ENCODE results near the gene SV2C. TPM values are rescaled to one million over a fixed set of nuclear protein-coding genes. Genes with fewer than 3 reads are reported as not detected.

SV2C gene
- total RNA-seq, 2 donors from 2014 or later = 0.04 to 0.15 TPM

DNA sequence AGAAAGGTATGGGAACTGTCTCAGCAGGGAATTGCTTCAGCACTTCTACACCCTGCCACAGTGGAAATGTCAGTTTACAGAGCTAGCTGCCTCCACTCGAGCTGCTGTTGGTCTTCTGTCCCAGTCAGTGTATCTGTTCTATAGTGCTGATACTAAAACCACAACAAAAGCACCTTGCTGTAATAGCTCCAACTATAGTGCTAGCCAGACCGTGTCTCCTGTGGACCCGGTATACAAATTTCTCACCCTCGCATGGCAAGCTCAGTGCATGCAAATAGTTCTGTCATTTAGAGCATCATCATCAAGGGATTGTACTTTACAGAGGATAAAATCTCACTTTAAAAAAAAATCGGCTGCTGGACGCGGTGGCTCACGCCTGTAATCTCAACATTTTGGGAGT lies 268.4 kb downstream of the SV2C start:
- H3K4me3 ChIP-seq = no peak overlapping the region
- H3K36me3 ChIP-seq = no peaks in the 10 kb centered on the region
- no peak overlapping the region for H3K27ac ChIP-seq
- no peak for DNase-seq (ENCODE audit: low spot score)
- no peaks in the 10 kb centered on the region for H3K27me3 ChIP-seq
- TF ChIP-seq, protein P1, sequence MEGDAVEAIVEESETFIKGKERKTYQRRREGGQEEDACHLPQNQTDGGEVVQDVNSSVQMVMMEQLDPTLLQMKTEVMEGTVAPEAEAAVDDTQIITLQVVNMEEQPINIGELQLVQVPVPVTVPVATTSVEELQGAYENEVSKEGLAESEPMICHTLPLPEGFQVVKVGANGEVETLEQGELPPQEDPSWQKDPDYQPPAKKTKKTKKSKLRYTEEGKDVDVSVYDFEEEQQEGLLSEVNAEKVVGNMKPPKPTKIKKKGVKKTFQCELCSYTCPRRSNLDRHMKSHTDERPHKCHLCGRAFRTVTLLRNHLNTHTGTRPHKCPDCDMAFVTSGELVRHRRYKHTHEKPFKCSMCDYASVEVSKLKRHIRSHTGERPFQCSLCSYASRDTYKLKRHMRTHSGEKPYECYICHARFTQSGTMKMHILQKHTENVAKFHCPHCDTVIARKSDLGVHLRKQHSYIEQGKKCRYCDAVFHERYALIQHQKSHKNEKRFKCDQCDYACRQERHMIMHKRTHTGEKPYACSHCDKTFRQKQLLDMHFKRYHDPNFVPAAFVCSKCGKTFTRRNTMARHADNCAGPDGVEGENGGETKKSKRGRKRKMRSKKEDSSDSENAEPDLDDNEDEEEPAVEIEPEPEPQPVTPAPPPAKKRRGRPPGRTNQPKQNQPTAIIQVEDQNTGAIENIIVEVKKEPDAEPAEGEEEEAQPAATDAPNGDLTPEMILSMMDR (IDR thresholded peaks at IDR 0.05) = no peak
- H3K4me1 ChIP-seq = no peaks in the 10 kb centered on the region
- H3K9me3 ChIP-seq = no peaks in the 10 kb centered on the region

DNA sequence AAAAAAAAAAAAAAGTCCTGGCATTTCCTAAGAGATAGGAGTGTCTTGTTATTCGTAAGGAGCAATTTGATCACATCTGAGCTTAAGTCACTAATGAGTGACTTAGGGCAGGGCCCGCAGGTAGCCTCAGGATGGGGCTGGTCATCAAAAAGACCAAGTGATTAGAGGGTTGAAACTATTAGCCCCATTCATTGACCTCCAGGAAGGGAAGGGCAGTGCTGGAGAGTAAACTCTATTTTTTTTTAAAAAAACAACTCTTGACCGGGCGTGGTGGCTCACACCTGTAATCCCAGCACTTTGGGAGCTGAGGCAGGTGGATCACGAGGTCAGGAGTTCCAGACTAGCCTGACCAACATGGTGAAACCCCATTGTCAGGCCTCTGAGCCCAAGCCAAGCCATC lies 273.7 kb downstream of the SV2C start:
- Histone ChIP-seq H3K36me3 (no peaks in the 10 kb centered on the region), H3K27ac (no peak overlapping the region), H3K4me3 (no peak overlapping the region), H3K9me3 (no peaks in the 10 kb centered on the region), H3K4me1 (no peaks in the 10 kb centered on the region), H3K27me3 (no peaks in the 10 kb centered on the region)
- DNase-seq (ENCODE audit: low spot score) = no peak
- TF ChIP-seq, protein P1 (IDR thresholded peaks at IDR 0.05) = no peak

DNA sequence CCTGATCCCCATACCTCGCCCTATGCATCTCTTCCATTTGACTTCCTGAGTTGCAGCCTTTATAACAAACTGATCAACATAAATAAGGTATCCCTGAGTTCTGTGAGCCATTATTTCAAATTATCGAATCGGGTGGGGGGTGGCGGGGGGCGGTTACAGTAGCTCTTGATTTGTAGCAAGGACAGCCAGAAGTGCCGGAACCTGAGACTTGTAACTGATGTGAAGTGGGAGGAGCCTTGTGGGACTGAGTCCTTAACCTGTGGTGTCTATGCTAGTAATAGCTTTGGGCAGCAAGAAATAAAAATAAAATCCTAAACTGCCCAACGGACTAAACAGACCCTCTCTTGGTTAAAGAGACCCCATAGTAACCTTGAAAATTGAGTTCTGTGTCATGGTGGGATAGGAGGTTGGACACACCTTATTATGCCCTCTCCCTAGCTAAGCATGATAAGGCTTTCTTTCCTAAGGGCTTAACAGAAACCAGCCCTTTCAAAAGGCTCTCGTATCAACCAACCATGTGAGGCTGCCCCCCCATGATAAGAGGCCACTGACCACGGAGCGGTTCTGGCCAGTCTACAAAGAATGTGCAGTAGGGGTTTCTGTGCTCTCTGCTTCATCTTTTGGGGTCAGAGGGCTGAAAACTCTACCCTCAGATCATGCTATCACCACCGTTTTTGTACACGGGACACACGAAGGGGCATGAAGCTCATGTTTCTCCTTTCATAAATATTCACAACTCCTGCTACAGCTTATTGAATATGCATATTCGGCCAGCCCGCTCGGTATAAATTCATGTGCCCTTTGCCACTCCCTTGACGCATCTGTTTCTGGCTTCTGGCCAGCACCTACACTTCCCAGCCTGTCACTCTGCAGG lies 280.4 kb downstream of the SV2C start:
- Histone ChIP-seq H3K4me3 (no peak overlapping the region), H3K4me1 (no peaks in the 10 kb centered on the region), H3K9me3 (no peaks in the 10 kb centered on the region), H3K27me3 (no peaks in the 10 kb centered on the region), H3K27ac (no peak overlapping the region), H3K36me3 (no peaks in the 10 kb centered on the region)
- no peak for DNase-seq (ENCODE audit: low spot score)
- TF ChIP-seq, protein P1 (IDR thresholded peaks at IDR 0.05) = no peak

DNA sequence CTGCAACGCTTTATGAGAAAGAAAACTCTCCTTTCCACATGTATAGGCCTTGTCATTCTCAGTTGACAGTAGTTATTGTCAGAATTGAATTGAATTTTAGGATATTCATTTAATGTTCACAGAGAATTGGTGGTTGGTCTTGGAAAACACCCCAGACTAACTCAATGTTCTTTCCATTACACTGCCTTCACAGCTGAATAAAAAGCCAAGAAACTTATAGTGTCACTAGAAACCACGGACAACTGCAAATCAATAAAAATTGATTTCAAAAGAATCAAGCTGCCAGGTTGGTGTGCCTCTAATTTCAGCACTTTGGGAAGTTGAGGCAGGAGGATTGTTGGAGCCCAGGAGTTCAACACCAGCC lies 281.0 kb downstream of the SV2C start:
- no peaks in the 10 kb centered on the region for H3K36me3 ChIP-seq
- H3K9me3 ChIP-seq = no peaks in the 10 kb centered on the region
- no peak for DNase-seq (ENCODE audit: low spot score)
- TF ChIP-seq, protein P1 (IDR thresholded peaks at IDR 0.05) = no peak
- H3K4me3 ChIP-seq = no peak overlapping the region
- no peaks in the 10 kb centered on the region for H3K27me3 ChIP-seq
- H3K27ac ChIP-seq = no peak overlapping the region
- H3K4me1 ChIP-seq = no peaks in the 10 kb centered on the region

DNA sequence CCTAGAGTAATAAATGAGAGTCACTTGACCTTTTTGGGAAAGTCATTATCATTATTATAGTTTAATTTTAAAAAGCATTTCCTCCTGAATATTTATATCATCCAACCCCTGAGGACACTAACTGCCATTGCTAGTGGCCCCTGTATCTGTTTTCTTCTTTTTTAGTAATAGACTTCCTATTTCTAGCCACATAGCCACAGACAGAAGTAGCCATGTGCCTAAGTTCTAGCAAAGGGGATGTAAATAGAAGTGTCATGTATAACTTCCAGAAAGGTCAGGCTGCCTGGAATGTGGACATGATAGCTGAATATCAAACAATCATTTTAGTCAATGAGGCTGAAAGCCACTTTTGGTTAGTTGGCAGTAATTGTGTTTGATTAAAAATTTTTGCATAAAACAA lies 282.4 kb downstream of the SV2C start:
- no peak for DNase-seq (ENCODE audit: low spot score)
- H3K4me1 ChIP-seq = no peaks in the 10 kb centered on the region
- no peak overlapping the region for H3K4me3 ChIP-seq
- H3K27me3 ChIP-seq = no peaks in the 10 kb centered on the region
- TF ChIP-seq, protein P1 (IDR thresholded peaks at IDR 0.05) = no peak
- no peaks in the 10 kb centered on the region for H3K36me3 ChIP-seq
- no peaks in the 10 kb centered on the region for H3K9me3 ChIP-seq
- H3K27ac ChIP-seq = no peak overlapping the region

DNA sequence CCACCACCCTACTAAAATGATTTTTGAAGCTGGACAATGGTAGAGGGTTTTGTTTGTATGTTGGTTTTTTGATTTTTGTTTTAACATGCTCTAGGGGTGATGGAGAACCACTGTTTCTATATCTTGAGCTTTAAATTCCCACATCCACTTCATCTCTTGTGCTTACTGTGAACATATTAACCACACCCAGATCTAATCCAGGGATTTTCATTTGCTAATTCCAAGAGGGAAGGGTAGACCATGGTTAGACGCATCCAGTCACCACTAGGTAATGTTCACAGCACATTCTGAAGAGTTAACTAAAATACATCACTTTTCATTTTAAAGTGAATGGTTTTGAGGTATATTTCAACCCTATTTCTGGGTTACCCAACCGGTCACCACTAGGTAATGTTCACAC lies 283.4 kb downstream of the SV2C start:
- Histone ChIP-seq H3K9me3 (no peaks in the 10 kb centered on the region), H3K27me3 (no peaks in the 10 kb centered on the region), H3K4me3 (no peak overlapping the region), H3K36me3 (no peaks in the 10 kb centered on the region), H3K27ac (no peak overlapping the region), H3K4me1 (no peaks in the 10 kb centered on the region)
- TF ChIP-seq, protein P1 (IDR thresholded peaks at IDR 0.05) = no peak
- DNase-seq (ENCODE audit: low spot score) = no peak
